HCT116 (cell line): Measurements from ENCODE around the gene ARL9. TPM values are rescaled to one million over a fixed set of nuclear protein-coding genes. Genes with fewer than 3 reads are reported as not detected.
A peak's percentile ranks its signal among the peaks of the same experiment; 100 is the strongest.

Experiments used
- ATAC-seq: fragments of 200-7000 bp; cut with Tn5 transposase; 2 replicates; pipeline ENCODE4 v1.9.1; 2020; ENCODE audit warnings: mild to moderate bottlenecking, moderate library complexity
- BruUV-seq: library from RNA; stranded (reverse); fragments of 400-500 nt; replicated peaks from 2 replicates; lab custom pipeline; 2021; lab: Mats Ljungman, UMichigan
- CTCF ChIA-PET: fragments of 300-600 bp; sonication (Branson Sonifier 250); formaldehyde crosslinking; loops from one replicate; lab custom pipeline; 2021; ENCODE audit warnings: antibody characterized with exemption; lab: Charles Lee
- POLR2A ChIA-PET: fragments of 300-600, 350-600 bp; sonication (Branson Sonifier 250); formaldehyde crosslinking; loops from one replicate; lab custom pipeline; 2021; ENCODE audit warnings: antibody characterized with exemption; lab: Charles Lee
- RAD21 ChIA-PET, 2 experiments: fragments of 300-600 bp; sonication (Branson Sonifier 250); formaldehyde crosslinking; loops; one replicate each; lab custom pipeline; 2023; ENCODE audit warnings: low total read pairs in 2 of 2; ENCODE audit not compliant: uncharacterized antibody in 2 of 2, unreplicated experiment in 2 of 2, low non-redundant PET in 1 of 2; lab: Charles Lee
- DNase-seq: peaks from one replicate; pipeline ENCODE4 v3.0.0-alpha.2; 2010; ENCODE audit warnings: low read depth, low spot score
- H2AFZ ChIP-seq: fragments of 200-600 bp; shearing (Covaris generic), sonication (generic); 2 replicates; pipeline ENCODE4 v1.6.1; 2017; ENCODE audit warnings: low read depth, mixed run types, mixed read lengths, antibody characterized with exemption, low read length; ENCODE audit not compliant: poor library complexity, severe bottlenecking
- H3K27ac ChIP-seq: 2 replicates; pipeline ENCODE4 v1.5.1; 2012; ENCODE audit warnings: low read depth, low read length
- H3K27me3 ChIP-seq: fragments of 200-600 bp; sonication (generic); 2 replicates; pipeline ENCODE4 v1.6.1; 2016; ENCODE audit warnings: mixed run types, low read length, mixed read lengths; ENCODE audit not compliant: insufficient read depth
- H3K36me3 ChIP-seq, 2 experiments: fragments of 200-500 bp in 1 of 2; fragments of 200-600 bp in 1 of 2; sonication (Bioruptor generic) in 1 of 2; sonication (generic) in 1 of 2; 2 replicates each; pipeline versions ENCODE4 v1.5.1 to v1.6.1; 2014 to 2016; ENCODE audit warnings: low read length in 2 of 2, inconsistent platforms in 1 of 2, mixed read lengths in 1 of 2, mixed run types in 1 of 2; ENCODE audit not compliant: insufficient read depth in 2 of 2, control insufficient read depth in 1 of 2
- H3K4me1 ChIP-seq, 2 experiments: fragments of 200-600 bp in 1 of 2; sonication (generic) in 1 of 2; 2 replicates each; pipeline versions ENCODE4 v1.5.1 to v1.6.1; 2012 to 2017; ENCODE audit warnings: low read length in 2 of 2, inconsistent platforms in 1 of 2, mild to moderate bottlenecking in 1 of 2, mixed read lengths in 1 of 2, mixed run types in 1 of 2, moderate library complexity in 1 of 2; ENCODE audit not compliant: insufficient read depth in 2 of 2, control insufficient read depth in 1 of 2
- H3K4me2 ChIP-seq: fragments of 200-600 bp; sonication (generic); 2 replicates; pipeline ENCODE4 v1.6.1; 2017; ENCODE audit warnings: mixed run types, low read length, mixed read lengths
- H3K4me3 ChIP-seq, 2 experiments: fragments of 200-600 bp in 1 of 2; sonication (generic) in 1 of 2; replicated peaks in 1 of 2; 2 replicates each; pipeline ENCODE4 v1.5.1; 2011 to 2016; ENCODE audit warnings: low read length in 2 of 2, control low read depth in 1 of 2, low read depth in 1 of 2, mild to moderate bottlenecking in 1 of 2, mixed read lengths in 1 of 2, mixed run types in 1 of 2
- H3K79me2 ChIP-seq: fragments of 200-600 bp; sonication (generic); 2 replicates; pipeline ENCODE4 v1.6.1; 2017; ENCODE audit warnings: mild to moderate bottlenecking, mixed run types, low read length, moderate library complexity, mixed read lengths; ENCODE audit not compliant: insufficient read depth
- H3K9ac ChIP-seq: fragments of 200-600 bp; sonication (generic); 2 replicates; pipeline ENCODE4 v1.6.1; 2016; ENCODE audit warnings: low read length, mixed read lengths
- H3K9me2 ChIP-seq: fragments of 200-600 bp; sonication (generic), shearing (Covaris generic); 2 replicates; pipeline ENCODE4 v1.6.1; 2017; ENCODE audit warnings: mixed run types, mild to moderate bottlenecking, moderate library complexity; ENCODE audit not compliant: insufficient read depth
- H3K9me3 ChIP-seq, 2 experiments: fragments of 200-500 bp in 1 of 2; fragments of 200-600 bp in 1 of 2; sonication (Bioruptor generic) in 1 of 2; sonication (generic) in 1 of 2; 2 replicates each; pipeline ENCODE4 v1.6.1; 2014 to 2017; ENCODE audit warnings: low read length in 2 of 2, mixed read lengths in 2 of 2, inconsistent platforms in 1 of 2, low read depth in 1 of 2, mild to moderate bottlenecking in 1 of 2, mixed run types in 1 of 2, moderate library complexity in 1 of 2; ENCODE audit not compliant: control insufficient read depth in 1 of 2, insufficient read depth in 1 of 2
- H4K20me1 ChIP-seq: fragments of 200-600 bp; sonication (generic), shearing (Covaris generic); 2 replicates; pipeline ENCODE4 v1.6.1; 2017; ENCODE audit warnings: mixed run types, mild to moderate bottlenecking, moderate library complexity; ENCODE audit not compliant: insufficient read depth
- CBX3 ChIP-seq: IDR thresholded peaks from 2 replicates; pipeline ENCODE4 v1.6.1; 2012; ENCODE audit warnings: low read depth
- CTCF ChIP-seq, 3 experiments: fragments of 200-600 bp in 1 of 3; sonication (generic) in 1 of 3; IDR thresholded peaks in 2 of 3; conservative IDR thresholded peaks in 1 of 3; 2 replicates each; pipeline ENCODE4 v1.5.1; 2012 to 2017; ENCODE audit warnings: low read depth in 2 of 3, low read length in 2 of 3, antibody characterized with exemption in 1 of 3, borderline replicate concordance in 1 of 3, control low read depth in 1 of 3, mild to moderate bottlenecking in 1 of 3, mixed read lengths in 1 of 3, mixed run types in 1 of 3, moderate library complexity in 1 of 3; ENCODE audit not compliant: insufficient read depth in 1 of 3
- EGR1 ChIP-seq: IDR thresholded peaks from 2 replicates; pipeline ENCODE4 v1.6.1; 2012; ENCODE audit warnings: low read depth
- ELF1 ChIP-seq: IDR thresholded peaks from 2 replicates; pipeline ENCODE4 v1.6.1; 2012; ENCODE audit warnings: low read depth, borderline replicate concordance
- EZH2 ChIP-seq: fragments of 200-600 bp; sonication (generic); IDR thresholded peaks from 2 replicates; pipeline ENCODE4 v1.6.1; 2017; ENCODE audit warnings: antibody characterized with exemption, mixed run types
- MAX ChIP-seq: IDR thresholded peaks from 2 replicates; pipeline ENCODE4 v1.6.1; 2012
- POLR2A ChIP-seq: IDR thresholded peaks from 2 replicates; pipeline ENCODE4 v1.7.0; 2011; ENCODE audit warnings: borderline replicate concordance; ENCODE audit not compliant: insufficient read depth, insufficient read length; ENCODE audit errors: extremely low read depth
- POLR2AphosphoS5 ChIP-seq: IDR thresholded peaks from 2 replicates; pipeline ENCODE4 v1.6.1; 2011; ENCODE audit warnings: mild to moderate bottlenecking, low read depth, low read length, moderate library complexity
- SIN3A ChIP-seq: IDR thresholded peaks from 2 replicates; pipeline ENCODE4 v1.6.1; 2012; ENCODE audit warnings: low read depth
- SP1 ChIP-seq: IDR thresholded peaks from 2 replicates; pipeline ENCODE4 v1.6.1; 2012; ENCODE audit warnings: low read depth
- SRF ChIP-seq: IDR thresholded peaks from 2 replicates; pipeline ENCODE4 v1.6.1; 2012; ENCODE audit warnings: low read depth
- YY1 ChIP-seq: IDR thresholded peaks from 2 replicates; pipeline ENCODE4 v1.6.1; 2011; ENCODE audit warnings: low read length, low read depth, moderate library complexity, mild to moderate bottlenecking; ENCODE audit not compliant: insufficient replicate concordance; ENCODE audit errors: extremely low read depth
- ZBTB33 ChIP-seq: IDR thresholded peaks from 2 replicates; pipeline ENCODE4 v1.6.1; 2011; ENCODE audit warnings: mild to moderate bottlenecking, low read length, moderate library complexity; ENCODE audit not compliant: insufficient replicate concordance; ENCODE audit errors: extremely low read depth
- ZFX ChIP-seq: fragments of 450-650 bp; IDR thresholded peaks from 2 replicates; pipeline ENCODE4 v1.6.1; 2017
- intact Hi-C: fragments of 100-400 bp; cut with micrococcal nuclease; formaldehyde crosslinking; loops from 2 replicates; pipeline ENCODE4 v1.10.0; 2022
- total RNA-seq: library from RNA; stranded (reverse); gene quantifications from one replicate; pipeline ENCODE4 v1.2.1, GENCODE V29; 2021; ENCODE audit not compliant: unreplicated experiment

ARL9 gene
- total RNA-seq, 1 experiment from 2014 or later: not detected

- H3K27ac ChIP-seq: peak within 1 kb of the TSS; percentile 75
- peak; percentile 66 for DNase-seq
- intact Hi-C loops: loop anchor here (2.0 kb wide), 1 partner anchor 33 kb away; the partner anchor contains the start of gene PPAT
- peaks cover 15 to 23% of the 10 kb centered on the region in 2 experiments; a peak in 3 of 4 replicates for H3K36me3 ChIP-seq
- H3K4me3 ChIP-seq: peak within 1 kb of the TSS; percentile 88 to 91
- peaks cover 13 to 28% of the 10 kb centered on the region in 2 experiments for H3K4me1 ChIP-seq
- 0 out of 2 replicates have a peak, but pooled peaks cover 7% of the 10 kb centered on the region for H4K20me1 ChIP-seq
- H3K27me3 ChIP-seq: no peaks in the 10 kb centered on the region
- H3K9me3 ChIP-seq: no peaks in the 10 kb centered on the region
- peak within 1 kb of the TSS; percentile 89 for H3K9ac ChIP-seq
- no peak within 1 kb of the TSS for H2AFZ ChIP-seq
- H3K4me2 ChIP-seq: peak within 1 kb of the TSS; percentile 79
- H3K79me2 ChIP-seq: peaks cover 87% of the 10 kb centered on the region
- H3K9me2 ChIP-seq: no peaks in the 10 kb centered on the region
- ATAC-seq: peak; percentile 85
- ChIA-PET CTCF (no interaction called here), POLR2A (interaction anchor here (1.2 to 1.6 kb wide), 3 partner anchors 28 to 32 kb away, joined by 3 to 11 read pairs (median 7); partner anchors contain the start of genes PAICS and PPAT), RAD21 (interaction anchor here in 1 of 2 experiments (1.6 kb wide), 1 partner anchor 77 kb away, joined by 4 read pairs; no protein-coding TSS in a partner anchor)
- BruUV-seq: no TSS peak
- TF ChIP-seq EZH2 (no peak), ZFX (peak; percentile 81), CTCF (IDR thresholded peaks at IDR 0.05 in 2 of 3, conservative IDR thresholded peaks at IDR 0.05 in 1 of 3; ENCODE audit: borderline replicate concordance in 1 of 3, insufficient read depth in 1 of 3, low read depth in 2 of 3, low read length in 2 of 3) (no peak), SIN3A (peak; percentile 67; the same call in 1 of the 2 replicates), ZBTB33 (no peak), EGR1 (no peak), SRF (no peak), CBX3 (no peak), MAX (peak; percentile 17), ELF1 (peak; percentile 34), SP1 (peak; percentile 63), POLR2AphosphoS5 (peak; percentile 92), POLR2A (peak; percentile 65), YY1 (peak; percentile 96)
These were observed 38.1 kb upstream of the ARL9 start, which contains the start of gene SRP72 for GRCh38 chr4:56467284-56468096. SRP72 (plus strand) TSS chr4:56467617; CDS start chr4:56467636, 19 bp downstream.
